Endodermal cell (in vitro differentiated cells): ENCODE measurements around the gene OTOA. TPM values are rescaled to one million over a fixed set of nuclear protein-coding genes. Genes with fewer than 3 reads are reported as not detected.

Experiments
- DNase-seq: peaks from one replicate; pipeline ENCODE4 v3.0.0-alpha.2; 2017
- H3K27ac ChIP-seq: 2 replicates; pipeline ENCODE4 v1.5.1; 2013; ENCODE audit warnings: mild to moderate bottlenecking, low read depth, low read length, moderate library complexity
- H3K27me3 ChIP-seq: 2 replicates; pipeline ENCODE4 v1.6.1; 2013; ENCODE audit warnings: mild to moderate bottlenecking, low read length, moderate library complexity; ENCODE audit not compliant: insufficient read depth, control insufficient read depth, poor library complexity, severe bottlenecking
- H3K36me3 ChIP-seq: 2 replicates; pipeline ENCODE4 v1.7.0; 2013; ENCODE audit warnings: mild to moderate bottlenecking, low read length, moderate library complexity; ENCODE audit not compliant: control insufficient read depth, insufficient read depth
- H3K4me1 ChIP-seq: one replicate; pipeline ENCODE4 v1.7.0; 2013; ENCODE audit warnings: low read length; ENCODE audit not compliant: control insufficient read depth, insufficient read depth
- H3K4me3 ChIP-seq: 2 replicates; pipeline ENCODE4 v1.5.1; 2013; ENCODE audit warnings: mild to moderate bottlenecking, low read length, moderate library complexity
- H3K9ac ChIP-seq: 2 replicates; pipeline ENCODE4 v1.6.1; 2013; ENCODE audit warnings: mild to moderate bottlenecking, low read length, moderate library complexity; ENCODE audit not compliant: poor library complexity, severe bottlenecking; ENCODE audit errors: extremely low read depth
- H3K9me3 ChIP-seq: 2 replicates; pipeline ENCODE4 v1.6.1; 2013; ENCODE audit warnings: mild to moderate bottlenecking, low read length, moderate library complexity; ENCODE audit not compliant: control insufficient read depth
- H3K27ac Mint-ChIP-seq: 2 replicates; pipeline ENCODE4 v1.8.0; 2020; ENCODE audit warnings: mixed read lengths
- H3K27me3 Mint-ChIP-seq: 2 replicates; pipeline ENCODE4 v1.8.0; 2021; ENCODE audit warnings: mild to moderate bottlenecking, mixed read lengths; ENCODE audit not compliant: insufficient read depth
- H3K36me3 Mint-ChIP-seq: 2 replicates; pipeline ENCODE4 v1.8.0; 2020; ENCODE audit warnings: low read depth, mixed read lengths
- H3K4me1 Mint-ChIP-seq: 2 replicates; pipeline ENCODE4 v1.8.0; 2020; ENCODE audit warnings: mixed read lengths
- H3K4me3 Mint-ChIP-seq: 2 replicates; pipeline ENCODE4 v1.8.0; 2020; ENCODE audit warnings: mild to moderate bottlenecking, moderate library complexity, mixed read lengths
- H3K9me3 Mint-ChIP-seq: 2 replicates; pipeline ENCODE4 v1.8.0; 2020; ENCODE audit warnings: mild to moderate bottlenecking, mixed read lengths
- WGBS, 2 experiments: methylation state at CpG; one replicate each; pipeline versions ENCODE4 v1.1.5 to v1.1.7; 2013; ENCODE audit warnings: missing lambda C conversion rate in 2 of 2, mixed read lengths in 1 of 2; ENCODE audit not compliant: insufficient coverage in 1 of 2, insufficient read length in 1 of 2; 5-methylcytosine and 5-hydroxymethylcytosine counted together
- total RNA-seq, 2 donors: library from RNA; stranded (reverse); fragmentation: NEBNext Ultra II Directional in 1 of 2; extraction: Animal tissue kit (Norgen Biotek cat#: 25700) in 1 of 2; gene quantifications; 2 replicates in 1 of 2; 3 replicates in 1 of 2; pipeline ENCODE4 v1.2.1, GENCODE V29; 2021
- TF ChIP-seq, protein P1 (sequence below): fragments of 200-600 bp; sonication (generic); conservative IDR thresholded peaks from 2 replicates; pipeline ENCODE4 v1.5.0; 2021; ENCODE audit warnings: antibody characterized with exemption, mild to moderate bottlenecking

The OTOA gene
- total RNA-seq, 2 donors from 2014 or later = 0.07 to 0.09 TPM

DNA sequence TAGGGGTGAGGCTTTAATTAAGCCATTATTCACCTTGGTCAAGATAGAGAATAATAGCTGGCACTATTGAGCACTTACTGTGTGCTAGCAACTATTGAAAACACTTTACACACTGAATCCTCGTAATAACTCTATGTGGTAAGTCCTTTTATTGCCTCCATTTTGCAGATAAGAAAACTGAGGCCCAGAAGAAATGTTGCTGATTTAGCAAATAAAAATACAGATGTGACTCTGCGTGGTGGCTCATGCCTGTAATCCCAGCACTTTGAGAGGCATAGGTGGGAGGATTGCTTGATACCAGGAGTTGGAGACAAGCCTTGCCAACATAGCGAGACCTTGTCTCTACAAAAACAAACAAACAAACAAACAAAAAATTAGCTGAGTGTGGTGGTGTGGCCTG is 19.4 kb downstream of the OTOA start:
- H3K27me3 Mint-ChIP-seq = peaks cover 13% of the 10 kb centered on the region
- no peaks in the 10 kb centered on the region for H3K4me1 Mint-ChIP-seq
- WGBS, 2 experiments = 87% methylated on average over 2 of the region's 3 CpGs; no CpG with 5 or more reads in 1 of the 2 experiments
- no peaks in the 10 kb centered on the region for H3K4me1 ChIP-seq
- H3K4me3 Mint-ChIP-seq = no peak overlapping the region
- TF ChIP-seq, protein P1, sequence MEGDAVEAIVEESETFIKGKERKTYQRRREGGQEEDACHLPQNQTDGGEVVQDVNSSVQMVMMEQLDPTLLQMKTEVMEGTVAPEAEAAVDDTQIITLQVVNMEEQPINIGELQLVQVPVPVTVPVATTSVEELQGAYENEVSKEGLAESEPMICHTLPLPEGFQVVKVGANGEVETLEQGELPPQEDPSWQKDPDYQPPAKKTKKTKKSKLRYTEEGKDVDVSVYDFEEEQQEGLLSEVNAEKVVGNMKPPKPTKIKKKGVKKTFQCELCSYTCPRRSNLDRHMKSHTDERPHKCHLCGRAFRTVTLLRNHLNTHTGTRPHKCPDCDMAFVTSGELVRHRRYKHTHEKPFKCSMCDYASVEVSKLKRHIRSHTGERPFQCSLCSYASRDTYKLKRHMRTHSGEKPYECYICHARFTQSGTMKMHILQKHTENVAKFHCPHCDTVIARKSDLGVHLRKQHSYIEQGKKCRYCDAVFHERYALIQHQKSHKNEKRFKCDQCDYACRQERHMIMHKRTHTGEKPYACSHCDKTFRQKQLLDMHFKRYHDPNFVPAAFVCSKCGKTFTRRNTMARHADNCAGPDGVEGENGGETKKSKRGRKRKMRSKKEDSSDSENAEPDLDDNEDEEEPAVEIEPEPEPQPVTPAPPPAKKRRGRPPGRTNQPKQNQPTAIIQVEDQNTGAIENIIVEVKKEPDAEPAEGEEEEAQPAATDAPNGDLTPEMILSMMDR = no peak
- H3K9ac ChIP-seq = no peak overlapping the region
- H3K36me3 ChIP-seq = no peaks in the 10 kb centered on the region
- DNase-seq = no peak
- H3K9me3 Mint-ChIP-seq = no peaks in the 10 kb centered on the region
- no peak overlapping the region for H3K4me3 ChIP-seq
- no peaks in the 10 kb centered on the region for H3K36me3 Mint-ChIP-seq
- no peak overlapping the region for H3K27ac ChIP-seq
- H3K9me3 ChIP-seq = no peaks in the 10 kb centered on the region
- peaks cover 8% of the 10 kb centered on the region for H3K27me3 ChIP-seq
- no peak overlapping the region for H3K27ac Mint-ChIP-seq

DNA sequence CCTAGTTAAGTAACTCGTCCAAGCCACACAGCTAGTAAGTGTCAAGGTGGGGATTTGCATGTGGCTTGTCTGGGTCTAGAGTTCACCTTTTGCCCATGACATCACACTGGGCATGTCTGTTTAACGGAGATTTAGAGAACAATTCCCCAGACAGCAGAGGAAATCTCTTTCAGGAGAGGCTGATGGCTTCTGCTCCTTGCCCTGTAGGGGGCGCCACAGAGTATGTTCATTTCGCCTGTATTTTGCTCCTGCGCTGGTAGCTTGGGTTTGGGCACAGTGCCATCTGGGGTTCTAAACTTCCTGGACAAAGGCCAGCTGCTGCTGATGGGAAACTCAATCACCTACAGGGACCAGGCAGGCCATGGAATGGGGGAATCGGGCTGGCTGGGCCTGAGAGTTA is 20.4 kb downstream of the OTOA start:
- H3K9me3 ChIP-seq = no peaks in the 10 kb centered on the region

DNA sequence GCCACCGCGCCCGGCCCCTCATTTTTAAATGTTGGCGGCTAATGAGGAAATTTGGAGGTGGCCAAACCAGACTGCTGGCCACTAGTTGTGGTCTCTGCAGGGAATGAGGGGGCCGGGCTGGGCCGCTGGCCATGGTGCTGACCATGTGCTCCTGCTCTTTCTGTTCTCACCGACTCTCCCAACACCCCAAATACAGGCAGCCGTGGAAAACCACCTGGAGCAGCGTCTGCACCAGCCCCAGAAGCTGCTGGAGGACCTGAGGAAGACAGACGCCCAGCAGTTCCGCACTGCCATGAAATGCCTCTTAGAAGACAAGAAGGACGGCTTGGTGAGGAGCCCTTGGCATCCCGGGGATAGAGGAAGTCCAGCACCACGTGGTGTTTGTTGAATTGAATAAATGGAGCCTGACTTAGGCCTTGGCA is 21.3 kb downstream of the OTOA start:
- WGBS, 2 experiments = 62 to 78% methylated on average over 7 to 14 of the region's 14 CpGs
- DNase-seq = peak; percentile 88
- TF ChIP-seq, protein P1 = no peak
- H3K9me3 ChIP-seq = no peaks in the 10 kb centered on the region
- H3K4me3 ChIP-seq = no peak overlapping the region
- H3K9ac ChIP-seq = no peak overlapping the region
- Mint-ChIP-seq H3K27me3 (peaks cover 23% of the 10 kb centered on the region), H3K36me3 (no peaks in the 10 kb centered on the region), H3K4me3 (no peak overlapping the region), H3K9me3 (peaks cover 4% of the 10 kb centered on the region), H3K27ac (no peak overlapping the region), H3K4me1 (no peaks in the 10 kb centered on the region)
- H3K4me1 ChIP-seq = no peaks in the 10 kb centered on the region
- H3K27me3 ChIP-seq = peaks cover 17% of the 10 kb centered on the region
- no peak overlapping the region for H3K27ac ChIP-seq
- H3K36me3 ChIP-seq = no peaks in the 10 kb centered on the region

More for the DNA sequence above, 20.4 kb downstream of the OTOA start:
- no peak overlapping the region for H3K27ac ChIP-seq
- TF ChIP-seq, protein P1 = peak; percentile 77
- no peaks in the 10 kb centered on the region for H3K36me3 ChIP-seq
- no peaks in the 10 kb centered on the region for H3K4me1 ChIP-seq
- H3K9me3 Mint-ChIP-seq = peaks cover 4% of the 10 kb centered on the region
- no peak overlapping the region for H3K9ac ChIP-seq
- no peak overlapping the region for H3K27ac Mint-ChIP-seq
- H3K27me3 ChIP-seq = peaks cover 17% of the 10 kb centered on the region
- DNase-seq = peak; percentile 80
- WGBS, 2 experiments = 52 to 63% methylated on average over 4 to 6 of the region's 6 CpGs
- peaks cover 20% of the 10 kb centered on the region for H3K27me3 Mint-ChIP-seq
- no peak overlapping the region for H3K4me3 Mint-ChIP-seq
- no peaks in the 10 kb centered on the region for H3K36me3 Mint-ChIP-seq
- H3K4me3 ChIP-seq = no peak overlapping the region
- no peaks in the 10 kb centered on the region for H3K4me1 Mint-ChIP-seq
